Trophoblast cell (in vitro differentiated cells and primary cell): Measurements from ENCODE around the gene MYOCD.
"Not testable (repeated sequence)": the region's sequence is repeated elsewhere in the genome, so short reads cannot be mapped to it uniquely, and the experiment has no call there.

Source experiments
- DNase-seq, 2 donors: peaks; one replicate each; pipeline ENCODE4 v3.0.0-alpha.2; 2016
- H2AFZ ChIP-seq: 2 replicates; pipeline ENCODE4 v1.6.1; 2013; ENCODE audit warnings: low read length, moderate library complexity, mild to moderate bottlenecking; ENCODE audit not compliant: insufficient read depth, poor library complexity
- H2AK5ac ChIP-seq: 2 replicates; pipeline ENCODE4 v1.6.1; 2013; ENCODE audit warnings: mild to moderate bottlenecking, low read length
- H2BK120ac ChIP-seq: 2 replicates; pipeline ENCODE4 v1.6.1; 2013; ENCODE audit warnings: low read length, mild to moderate bottlenecking, moderate library complexity; ENCODE audit not compliant: insufficient read depth, poor library complexity
- H2BK12ac ChIP-seq: 2 replicates; pipeline ENCODE4 v1.6.1; 2013; ENCODE audit warnings: mild to moderate bottlenecking, low read length, moderate library complexity
- H2BK5ac ChIP-seq: 2 replicates; pipeline ENCODE4 v1.6.1; 2013; ENCODE audit warnings: low read length, low read depth, moderate library complexity, mild to moderate bottlenecking; ENCODE audit not compliant: poor library complexity
- H3K14ac ChIP-seq: 2 replicates; pipeline ENCODE4 v1.6.1; 2013; ENCODE audit warnings: mild to moderate bottlenecking, low read length
- H3K18ac ChIP-seq: 2 replicates; pipeline ENCODE4 v1.6.1; 2013; ENCODE audit warnings: mild to moderate bottlenecking, low read length
- H3K23ac ChIP-seq: 2 replicates; pipeline ENCODE4 v1.6.1; 2013; ENCODE audit warnings: low read length
- H3K27ac ChIP-seq: 2 replicates; pipeline ENCODE4 v1.5.1; 2013; ENCODE audit warnings: low read depth, mild to moderate bottlenecking, inconsistent platforms, low read length, moderate library complexity
- H3K27me3 ChIP-seq: 2 replicates; pipeline ENCODE4 v1.6.1; 2013; ENCODE audit warnings: inconsistent platforms, mild to moderate bottlenecking, low read length, moderate library complexity; ENCODE audit not compliant: insufficient read depth
- H3K36me3 ChIP-seq, 2 experiments: 1 replicate in 1 of 2; 2 replicates in 1 of 2; pipeline ENCODE4 v1.6.1; 2013; ENCODE audit warnings: low read length in 2 of 2, mild to moderate bottlenecking in 2 of 2, moderate library complexity in 1 of 2; ENCODE audit not compliant: insufficient read depth in 2 of 2, control insufficient read depth in 1 of 2
- H3K4ac ChIP-seq: 2 replicates; pipeline ENCODE4 v1.6.1; 2013; ENCODE audit warnings: low read depth, mild to moderate bottlenecking, low read length, moderate library complexity
- H3K4me1 ChIP-seq, 2 experiments: 1 replicate in 1 of 2; 2 replicates in 1 of 2; pipeline ENCODE4 v1.6.1; 2013; ENCODE audit warnings: low read length in 2 of 2, mild to moderate bottlenecking in 2 of 2, moderate library complexity in 1 of 2; ENCODE audit not compliant: insufficient read depth in 2 of 2, control insufficient read depth in 1 of 2
- H3K4me2 ChIP-seq: 2 replicates; pipeline ENCODE4 v1.6.1; 2013; ENCODE audit warnings: inconsistent platforms, mild to moderate bottlenecking, low read length, moderate library complexity
- H3K4me3 ChIP-seq: 2 replicates; pipeline ENCODE4 v1.5.1; 2013; ENCODE audit warnings: mild to moderate bottlenecking, low read depth, low read length, inconsistent platforms
- H3K79me1 ChIP-seq: one replicate; pipeline ENCODE4 v1.6.1; 2013; ENCODE audit warnings: low read length
- H3K79me2 ChIP-seq: 2 replicates; pipeline ENCODE4 v1.6.1; 2013; ENCODE audit warnings: low read length, mild to moderate bottlenecking; ENCODE audit not compliant: control insufficient read depth, insufficient read depth, poor library complexity
- H3K9ac ChIP-seq: 2 replicates; pipeline ENCODE4 v1.6.1; 2013; ENCODE audit warnings: mild to moderate bottlenecking, low read length
- H3K9me3 ChIP-seq: 2 replicates; pipeline ENCODE4 v1.6.1; 2013; ENCODE audit warnings: low read depth, mild to moderate bottlenecking, control low read depth, inconsistent platforms, low read length; ENCODE audit not compliant: insufficient read depth
- H4K12ac ChIP-seq: 2 replicates; pipeline ENCODE4 v1.6.1; 2013; ENCODE audit warnings: low read depth, mild to moderate bottlenecking, low read length, moderate library complexity
- H4K8ac ChIP-seq: 2 replicates; pipeline ENCODE4 v1.6.1; 2013; ENCODE audit warnings: low read depth, mild to moderate bottlenecking, low read length, moderate library complexity
- H4K91ac ChIP-seq: one replicate; pipeline ENCODE4 v1.6.1; 2013; ENCODE audit warnings: low read depth, mild to moderate bottlenecking, low read length, moderate library complexity
- WGBS: extraction: QIAGEN DNeasy Blood & Tissue Kit; methylation state at CpG from one replicate; pipeline ENCODE4 v1.1.7; 2013; ENCODE audit warnings: missing lambda C conversion rate; ENCODE audit not compliant: insufficient read length, insufficient coverage; ENCODE audit errors: extremely low coverage; 5-methylcytosine and 5-hydroxymethylcytosine counted together

The MYOCD gene

DNA sequence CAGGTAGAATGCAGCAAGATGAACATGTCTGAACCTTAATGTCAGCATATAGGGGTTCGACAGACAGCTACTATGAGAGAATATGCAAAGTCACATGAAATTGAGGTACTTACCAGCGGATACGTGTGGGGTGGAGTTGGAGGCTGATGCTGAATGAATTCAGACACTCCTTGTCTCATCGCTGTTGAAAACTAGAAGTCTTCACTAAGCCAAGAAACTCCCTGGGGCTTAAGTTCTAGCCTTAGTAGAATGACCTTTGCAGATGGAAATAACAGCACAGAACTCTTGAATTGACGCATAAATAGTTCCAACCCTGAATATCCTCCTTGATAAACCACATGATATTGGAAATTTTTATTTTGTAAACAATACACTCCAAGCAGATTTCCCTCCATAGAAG is 32.9 kb upstream of the MYOCD start:
- Histone ChIP-seq H2BK5ac (no peak overlapping the region), H3K9ac (no peak overlapping the region), H3K9me3 (no peaks in the 10 kb centered on the region), H3K14ac (no peak overlapping the region), H4K91ac (no peak overlapping the region), H3K18ac (no peak overlapping the region), H3K27me3 (no peaks in the 10 kb centered on the region), H2AK5ac (no peak overlapping the region), H3K27ac (no peak overlapping the region), H3K79me1 (peaks cover 11% of the 10 kb centered on the region), H3K4me1 (peaks cover 4 to 8% of the 10 kb centered on the region in 2 experiments), H2AFZ (no peak overlapping the region), H2BK12ac (no peak overlapping the region), H2BK120ac (no peak overlapping the region), H3K4me2 (no peak overlapping the region), H3K36me3 (no peaks in the 10 kb centered on the region), H4K12ac (no peak overlapping the region), H4K8ac (no peak overlapping the region), H3K4me3 (no peak overlapping the region), H3K4ac (no peak overlapping the region), H3K79me2 (no peaks in the 10 kb centered on the region), H3K23ac (no peak overlapping the region)
- no CpG with 5 or more reads among the region's 5 CpGs for WGBS
- DNase-seq = no peak

DNA sequence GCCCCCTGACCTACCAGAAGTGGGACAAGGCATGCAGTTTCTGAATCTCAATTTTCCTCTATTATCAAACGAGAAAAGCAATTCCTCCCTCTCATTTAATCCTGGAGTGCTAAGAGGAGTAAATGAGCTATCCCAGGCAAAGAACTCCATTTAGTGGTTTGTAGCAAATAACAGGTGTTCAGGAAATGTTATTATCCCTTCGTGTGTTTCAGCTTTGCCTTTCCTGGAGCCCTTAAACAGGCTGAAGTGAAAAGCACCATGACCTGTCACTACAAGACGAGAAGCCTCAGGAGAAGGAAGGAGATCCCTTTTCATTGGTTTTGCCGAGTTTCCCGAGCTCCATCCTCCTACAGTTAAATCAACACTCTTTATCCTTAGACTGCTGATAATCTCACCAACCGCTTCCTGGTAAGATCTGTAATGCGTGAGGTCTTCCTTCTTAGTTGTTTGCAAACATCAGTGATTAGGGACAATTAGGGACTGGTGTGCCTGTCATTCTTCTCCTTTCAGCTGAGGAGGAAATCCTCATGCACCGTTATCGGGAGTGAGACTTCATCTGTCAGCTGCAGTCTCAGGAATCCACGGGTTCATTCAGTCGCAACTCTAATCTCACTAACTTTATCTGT is 30.8 kb upstream of the MYOCD start:
- no peak overlapping the region for H3K4me2 ChIP-seq
- peak in 1 of 2 donors; percentile 37 for DNase-seq
- no peak overlapping the region for H2BK12ac ChIP-seq
- H3K79me2 ChIP-seq = no peaks in the 10 kb centered on the region
- H3K36me3 ChIP-seq = no peaks in the 10 kb centered on the region
- H4K91ac ChIP-seq = no peak overlapping the region
- H3K14ac ChIP-seq = no peak overlapping the region
- H3K79me1 ChIP-seq = peaks cover 7% of the 10 kb centered on the region
- no peak overlapping the region for H3K9ac ChIP-seq
- H3K4me1 ChIP-seq = peaks cover 2% of the 10 kb centered on the region in 2 experiments
- no peak overlapping the region for H3K27ac ChIP-seq
- WGBS = no CpG with 5 or more reads among the region's 11 CpGs
- H2AK5ac ChIP-seq = no peak overlapping the region
- no peaks in the 10 kb centered on the region for H3K27me3 ChIP-seq
- no peak overlapping the region for H3K18ac ChIP-seq
- H2BK120ac ChIP-seq = no peak overlapping the region
- no peak overlapping the region for H2BK5ac ChIP-seq
- H3K4me3 ChIP-seq = no peak overlapping the region
- no peak overlapping the region for H4K12ac ChIP-seq
- H2AFZ ChIP-seq = no peak overlapping the region
- H3K4ac ChIP-seq = no peak overlapping the region
- no peak overlapping the region for H4K8ac ChIP-seq
- H3K9me3 ChIP-seq = no peaks in the 10 kb centered on the region
- H3K23ac ChIP-seq = no peak overlapping the region

GRCh38 chr17:12635996-12636395 is 29.7 kb upstream of the MYOCD start:
- not testable (repeated sequence) for H3K14ac ChIP-seq, H3K27me3 ChIP-seq, H4K8ac ChIP-seq, H3K9me3 ChIP-seq, H3K4me1 ChIP-seq, H2BK12ac ChIP-seq, H3K4me3 ChIP-seq, H4K12ac ChIP-seq, H3K18ac ChIP-seq, H3K4me2 ChIP-seq, H3K4ac ChIP-seq, H3K9ac ChIP-seq, H2AK5ac ChIP-seq, H2BK120ac ChIP-seq, H3K36me3 ChIP-seq, H4K91ac ChIP-seq, DNase-seq, H3K23ac ChIP-seq, H3K27ac ChIP-seq, H3K79me2 ChIP-seq, H3K79me1 ChIP-seq, H2AFZ ChIP-seq, H2BK5ac ChIP-seq
- no CpG with 5 or more reads among the region's 6 CpGs for WGBS

DNA sequence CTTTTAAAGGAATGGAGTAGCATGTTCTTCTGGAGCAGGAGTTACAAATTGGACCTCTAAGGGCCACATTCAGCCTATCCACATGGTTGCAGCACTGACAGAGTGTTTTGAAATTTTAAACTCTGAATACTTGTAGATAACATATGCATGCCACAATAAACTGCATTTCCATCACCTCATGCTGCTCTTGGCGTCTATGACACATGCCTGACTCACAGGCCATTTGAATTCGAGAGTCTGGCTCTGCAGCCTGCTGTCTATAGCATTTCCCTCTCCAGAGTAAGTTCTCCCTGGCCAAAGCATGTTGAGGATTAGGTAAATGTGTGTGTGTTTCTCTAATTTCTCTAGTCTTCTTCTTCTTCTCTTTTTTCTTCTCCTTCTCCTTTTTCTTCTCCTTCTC is 28.7 kb upstream of the MYOCD start:
- H3K4me3 ChIP-seq = no peak overlapping the region
- H3K9me3 ChIP-seq = no peaks in the 10 kb centered on the region
- H3K9ac ChIP-seq = no peak overlapping the region
- H3K4ac ChIP-seq = no peak overlapping the region
- no peak overlapping the region for H4K12ac ChIP-seq
- no peak overlapping the region for H3K14ac ChIP-seq
- H4K8ac ChIP-seq = no peak overlapping the region
- H2BK120ac ChIP-seq = no peak overlapping the region
- no CpG with 5 or more reads among the region's 2 CpGs for WGBS
- no peak overlapping the region for H2AFZ ChIP-seq
- H3K79me2 ChIP-seq = no peaks in the 10 kb centered on the region
- no peak overlapping the region for H2BK12ac ChIP-seq
- no peak overlapping the region for H3K18ac ChIP-seq
- H3K27me3 ChIP-seq = no peaks in the 10 kb centered on the region
- H3K4me1 ChIP-seq = peaks cover 0 to 2% of the 10 kb centered on the region in 2 experiments
- no peak overlapping the region for H4K91ac ChIP-seq
- H3K4me2 ChIP-seq = no peak overlapping the region
- H2BK5ac ChIP-seq = no peak overlapping the region
- peak overlapping the region; percentile 58 for H3K27ac ChIP-seq
- H3K36me3 ChIP-seq = no peaks in the 10 kb centered on the region
- DNase-seq = peak; percentile 81 to 85
- no peak overlapping the region for H2AK5ac ChIP-seq
- no peak overlapping the region for H3K23ac ChIP-seq
- H3K79me1 ChIP-seq = peaks cover 7% of the 10 kb centered on the region
